Dedifferentiated amniotic fluid mesenchymal stem cell (primary cell): ENCODE results near the gene TMEM80.

Experiments used
- DNase-seq: peaks from one replicate; pipeline ENCODE4 v3.0.0-alpha.2; 2016; ENCODE audit errors: extremely low spot score

The TMEM80 gene

DNA sequence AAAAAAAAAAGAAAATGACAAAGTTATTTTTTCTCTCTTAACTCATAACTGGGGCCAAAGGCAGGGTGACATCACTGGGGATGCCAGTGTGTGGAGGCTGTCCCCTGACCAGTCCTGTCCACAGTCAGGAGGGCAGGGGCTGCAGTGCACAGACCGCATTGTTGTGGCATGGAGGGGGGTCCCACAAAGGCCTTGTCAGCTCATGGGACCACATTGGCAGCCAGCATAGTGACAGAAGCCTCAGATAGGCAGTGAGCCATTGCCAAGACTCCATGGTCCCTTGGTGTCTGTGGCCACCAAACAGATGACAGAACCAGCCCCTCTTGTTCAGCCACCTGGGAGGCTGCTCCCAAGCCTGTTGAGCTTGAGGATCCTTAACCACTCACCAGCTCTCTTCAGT is 4.1 kb downstream of the TMEM80 start:
- no peak for DNase-seq

DNA sequence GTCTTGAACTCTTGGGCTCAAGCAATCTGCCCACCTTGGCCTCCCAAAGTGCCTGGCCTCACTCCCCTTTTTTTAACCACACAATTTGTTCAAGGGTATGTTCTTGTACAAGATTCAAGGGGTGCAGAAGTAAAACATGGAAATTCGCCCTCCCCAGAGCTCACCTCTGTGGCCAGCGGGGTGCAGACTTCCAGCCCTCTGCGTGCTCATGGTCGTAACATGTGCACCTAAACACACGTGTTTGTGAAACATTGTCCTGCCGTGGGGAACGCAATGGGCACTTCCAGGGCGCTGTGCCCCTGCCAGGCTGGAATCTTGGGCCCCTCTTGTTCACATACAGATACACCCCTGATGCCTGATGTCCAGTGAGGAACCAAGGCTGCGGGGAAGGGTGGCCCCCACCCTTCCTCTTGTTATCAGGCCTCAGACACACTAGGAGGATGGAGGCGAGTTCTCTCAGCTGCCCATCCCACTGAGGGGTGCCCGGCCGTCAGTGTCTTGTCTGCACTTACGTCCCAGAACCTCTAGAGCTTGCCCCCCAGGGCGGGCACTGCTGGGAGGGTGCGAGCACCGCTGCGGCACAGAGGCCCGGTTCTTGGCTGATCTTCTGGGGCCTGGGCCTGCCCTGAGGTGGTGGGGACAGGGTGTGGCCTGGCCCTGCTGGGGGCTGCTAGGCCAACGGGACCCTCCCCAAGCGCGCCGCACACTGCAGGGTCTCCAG is 6.3 kb downstream of the TMEM80 start:
- no peak for DNase-seq

DNA sequence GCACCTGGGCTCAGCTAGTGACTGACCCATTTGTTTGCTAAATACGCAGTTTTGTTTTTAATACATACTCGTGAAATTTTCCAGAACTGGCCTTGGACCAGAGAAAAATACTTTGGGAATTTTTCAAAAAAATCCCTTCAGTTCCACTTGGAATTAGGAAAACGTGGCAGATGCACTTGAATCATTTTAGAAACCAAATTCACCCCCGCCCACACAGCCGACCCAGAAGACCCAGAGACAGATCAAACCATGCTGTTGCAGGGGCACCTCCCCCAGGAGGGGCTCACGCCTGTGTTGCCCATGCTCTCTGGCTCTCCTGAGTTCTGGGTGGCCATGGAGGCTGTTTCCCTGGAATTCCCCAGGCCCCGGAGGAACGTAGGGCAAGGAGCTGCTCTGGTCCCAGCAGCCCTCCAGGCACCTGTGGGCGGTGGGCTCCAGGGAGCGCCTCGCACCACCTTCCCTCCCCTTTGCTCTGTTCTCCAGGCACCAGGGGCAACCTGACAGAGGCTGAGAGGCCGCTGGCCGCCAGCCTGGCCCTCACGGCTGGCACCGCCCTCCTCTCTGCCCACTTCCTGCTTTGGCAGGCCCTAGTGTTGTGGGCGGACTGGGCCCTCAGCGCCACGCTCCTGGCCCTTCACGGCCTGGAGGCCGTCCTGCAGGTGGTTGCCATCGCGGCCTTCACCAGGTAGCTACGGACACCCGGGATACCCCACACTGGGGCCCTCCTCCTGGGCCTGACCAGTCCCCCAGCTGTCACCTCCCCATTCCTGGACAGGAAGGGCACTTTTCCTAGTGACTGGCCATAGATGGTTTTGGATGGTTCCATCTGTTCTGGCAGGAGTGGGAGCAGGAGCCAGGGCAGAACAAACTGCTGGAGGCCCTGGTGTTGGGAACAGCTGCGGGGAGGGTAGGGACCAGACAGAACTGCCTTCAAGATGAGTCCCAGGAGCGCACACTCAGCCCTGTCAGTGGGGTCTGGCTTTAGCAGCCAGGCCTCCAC is 7.1 kb downstream of the TMEM80 start:
- DNase-seq, result no peak

DNA sequence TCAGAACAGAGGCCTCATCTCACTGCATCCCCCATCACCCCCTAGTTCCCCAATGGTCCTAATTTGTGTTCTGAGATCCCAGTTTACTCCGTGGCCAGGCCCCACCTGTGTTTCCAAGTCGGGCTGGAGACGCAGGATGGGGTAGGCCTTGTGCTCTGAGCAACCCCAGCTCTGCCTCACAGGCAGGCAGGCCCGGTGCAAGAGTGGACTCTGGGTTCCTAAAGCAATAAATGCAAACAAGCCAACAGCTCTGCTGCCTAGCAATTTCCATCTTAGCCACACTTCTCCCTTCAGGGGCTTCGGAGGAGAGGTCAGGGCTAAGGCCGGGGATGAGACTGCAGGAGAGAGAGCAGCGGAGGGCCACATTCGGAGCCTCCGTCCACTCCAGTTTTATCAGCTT is 7.9 kb downstream of the TMEM80 start:
- no peak for DNase-seq

DNA sequence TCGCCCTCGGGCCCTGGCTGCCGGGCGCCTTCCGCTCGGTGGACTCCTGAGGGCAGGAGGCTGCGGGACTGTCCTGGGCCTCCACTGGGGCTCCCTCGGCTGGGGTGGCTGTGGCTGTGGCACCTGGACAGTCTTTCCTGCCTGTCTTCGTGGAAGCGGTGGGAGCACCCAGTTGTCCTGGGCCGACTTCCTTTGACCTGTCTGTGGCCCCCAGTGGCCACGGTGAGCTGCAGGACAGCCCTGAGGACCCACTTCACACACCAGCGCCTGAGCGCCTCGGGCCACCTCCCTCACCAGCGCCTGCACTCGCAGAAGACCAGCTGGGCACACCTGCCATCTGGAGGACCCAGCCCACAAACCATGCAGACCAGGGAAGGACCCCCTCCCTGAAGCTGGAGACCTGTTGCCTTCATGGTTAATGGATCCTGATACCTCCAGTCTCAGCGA is 8.6 kb downstream of the TMEM80 start:
- no peak for DNase-seq

DNA sequence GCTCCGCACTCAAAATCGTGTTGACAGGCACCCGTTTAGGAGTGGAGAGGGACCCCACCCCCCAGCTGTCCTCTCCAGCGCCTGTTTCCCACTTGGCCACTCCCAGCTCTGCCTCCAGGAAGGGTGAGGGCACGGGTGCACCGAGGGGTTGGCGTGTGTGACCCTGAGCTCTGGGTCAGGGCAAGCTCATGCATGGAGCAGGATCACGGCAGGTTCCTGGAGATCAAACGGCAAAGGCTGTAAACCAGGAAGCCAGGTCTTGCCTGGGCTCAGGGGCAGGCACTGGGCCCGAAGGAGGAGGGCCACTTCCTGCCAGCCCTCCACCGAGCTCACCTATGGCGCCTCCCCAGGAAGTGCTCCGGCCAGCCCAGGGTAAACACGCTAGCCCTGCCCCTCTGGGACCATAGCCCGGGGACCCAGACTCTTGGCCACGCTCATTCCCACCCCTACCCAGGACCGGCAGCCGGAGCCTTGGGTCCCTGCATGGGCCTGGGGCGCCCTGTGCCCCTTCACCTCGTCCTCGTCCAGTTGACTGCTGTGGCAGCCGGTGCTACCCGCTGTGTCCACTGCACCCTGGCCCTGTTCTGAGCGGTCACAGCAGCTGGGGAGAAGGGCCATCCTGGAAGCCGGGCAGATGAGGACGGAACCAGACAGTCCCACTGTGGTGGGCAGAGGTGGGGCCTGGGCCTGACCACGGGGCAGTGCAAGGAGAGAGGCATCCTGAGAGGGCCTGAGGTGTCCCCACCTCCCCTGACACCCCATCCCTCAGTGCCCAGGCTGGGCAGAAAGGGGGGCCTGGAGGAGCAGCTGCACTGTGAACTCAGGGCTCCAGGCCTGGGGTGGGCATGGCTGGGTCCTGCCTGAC is 9.4 kb downstream of the TMEM80 start:
- DNase-seq, result no peak

DNA sequence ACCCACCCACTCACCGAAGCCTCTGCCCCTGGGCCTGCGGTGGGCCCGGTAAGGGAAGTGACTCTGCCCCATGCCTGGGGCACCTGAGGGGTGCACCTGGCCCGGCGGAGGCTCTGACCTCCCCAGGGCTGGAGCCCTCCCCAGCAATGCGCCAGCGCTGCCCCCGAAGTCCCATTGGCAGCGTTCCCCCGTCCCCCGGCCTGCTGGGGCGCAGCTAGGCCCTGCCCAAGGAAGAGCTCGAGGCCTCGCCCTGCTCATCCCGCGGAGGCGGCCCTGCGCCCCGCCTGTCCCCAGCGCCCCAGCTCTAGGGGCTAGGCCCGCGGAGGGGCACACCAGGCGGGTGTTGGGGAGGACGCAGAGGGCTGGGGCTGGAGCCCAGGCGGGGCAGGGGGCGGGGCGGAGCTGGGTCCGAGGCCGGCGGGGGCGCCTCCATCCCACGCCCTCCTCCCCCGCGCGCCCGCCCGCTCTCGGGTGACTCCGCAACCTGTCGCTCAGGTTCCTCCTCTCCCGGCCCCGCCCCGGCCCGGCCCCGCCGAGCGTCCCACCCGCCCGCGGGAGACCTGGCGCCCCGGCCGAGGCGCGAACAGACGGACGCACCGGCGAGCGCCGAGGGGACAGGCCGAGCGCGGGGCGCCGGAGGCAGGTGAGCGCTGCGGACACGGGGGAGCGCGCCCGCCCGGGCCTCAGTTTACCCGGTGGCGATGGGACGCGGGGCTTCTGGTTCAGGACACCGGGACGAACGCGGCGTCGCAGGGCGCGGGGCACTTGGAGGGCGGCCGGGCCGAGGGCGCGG is 10.2 kb downstream of the TMEM80 start, which contains the start of gene EPS8L2:
Gene EPS8L2, plus strand, starts transcription at position 586 of the 793 bp plus-strand sequence. CDS start 3,177 bp downstream, outside the sequence.
- no peak for DNase-seq

DNA sequence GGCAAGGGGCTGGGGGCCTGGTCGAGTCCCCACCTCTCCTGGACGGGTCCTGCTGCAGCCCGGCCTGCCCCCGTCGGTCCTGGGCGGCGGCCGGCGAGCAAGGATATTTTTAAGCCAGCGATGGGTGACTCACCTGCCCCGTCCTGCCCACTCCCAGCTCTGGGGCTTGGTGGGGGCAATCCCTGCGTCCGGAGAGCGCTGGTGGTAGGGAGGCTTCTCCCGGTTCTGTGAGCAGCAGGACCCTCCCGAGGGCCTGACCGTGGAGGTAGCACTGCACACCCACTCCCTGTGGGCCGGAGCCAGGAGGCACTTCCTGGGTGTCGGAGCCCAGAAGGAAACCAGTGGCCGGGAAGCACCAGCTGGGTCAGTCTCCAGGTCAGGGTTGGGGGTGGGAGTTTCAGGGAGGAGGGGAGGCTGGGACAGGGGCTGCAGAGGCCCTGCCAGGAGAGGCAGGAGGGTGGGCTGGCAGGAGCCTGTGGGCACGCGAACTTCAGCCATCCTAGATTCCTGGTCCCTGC is 10.9 kb downstream of the TMEM80 start:
- DNase-seq, result peak; percentile 26

DNA sequence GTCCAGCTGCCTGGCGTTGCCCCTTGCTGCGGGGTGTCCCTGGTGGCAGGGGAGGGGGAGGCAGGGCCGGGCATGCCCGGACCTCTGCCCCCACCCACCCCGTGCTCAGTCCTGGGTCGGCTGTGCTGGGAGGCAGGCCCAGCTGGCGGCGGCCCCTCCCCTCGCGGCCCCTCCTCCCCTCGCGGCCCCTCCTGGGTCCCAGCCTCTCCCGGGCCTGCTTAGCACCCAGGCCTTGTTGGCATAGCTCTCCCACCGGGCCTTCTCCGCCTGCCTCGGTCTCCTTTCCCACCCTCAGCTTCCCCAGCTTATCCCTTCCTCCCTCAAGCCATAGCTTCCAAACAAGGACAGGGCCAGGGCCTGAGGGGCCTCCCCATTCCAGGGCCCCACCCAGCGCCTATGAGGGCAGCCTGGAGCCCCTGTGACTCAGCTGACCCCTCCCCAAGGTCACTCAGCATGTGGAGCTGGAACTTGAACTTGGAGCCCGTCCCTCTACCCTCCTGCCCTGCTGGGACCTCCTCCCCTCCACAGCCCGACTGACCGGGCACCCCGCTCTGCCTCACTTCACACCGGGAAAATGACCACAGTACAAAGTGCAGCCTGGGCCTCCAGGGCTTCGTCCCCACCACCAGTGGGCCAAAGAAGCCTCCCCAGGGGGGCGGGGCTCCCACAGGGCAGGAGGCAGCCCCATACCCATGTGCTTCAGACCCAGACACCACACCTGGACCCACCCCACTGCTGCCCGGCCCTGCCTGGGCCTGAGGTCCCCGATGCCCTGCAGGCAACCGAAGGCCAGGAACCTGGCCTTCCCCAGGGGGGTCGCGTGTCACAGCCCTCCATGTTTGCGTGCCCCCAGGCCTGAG is 11.6 kb downstream of the TMEM80 start:
- DNase-seq, result no peak

DNA sequence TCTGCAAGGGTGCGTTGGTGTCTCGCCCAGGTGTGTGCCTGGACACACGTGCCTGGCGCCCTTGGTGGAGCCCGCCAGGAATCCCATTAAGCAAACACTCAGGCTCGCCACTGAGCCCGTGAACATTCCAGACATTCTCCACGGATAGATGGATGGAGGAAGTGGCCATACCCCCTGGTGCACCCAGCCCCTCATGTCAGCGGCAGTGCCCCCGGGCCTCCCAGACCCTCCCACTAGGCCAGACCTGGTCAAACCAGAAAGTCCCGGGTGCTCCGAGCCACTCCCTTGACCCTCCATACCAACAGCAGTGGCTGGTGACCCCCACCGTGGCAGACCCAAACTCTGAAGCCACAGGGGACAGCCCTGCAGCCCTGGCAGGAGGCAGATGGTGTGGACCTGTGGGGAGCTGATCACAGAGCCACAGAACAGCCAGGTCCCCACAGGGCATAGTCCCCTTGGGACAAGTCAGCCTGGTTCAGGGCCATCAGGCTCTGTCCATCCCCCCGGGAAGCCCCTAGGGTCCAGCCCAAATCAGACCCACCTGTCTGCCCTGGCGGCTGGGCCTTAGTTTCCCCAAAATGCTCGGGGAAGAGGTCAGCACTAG is 12.3 kb downstream of the TMEM80 start:
- DNase-seq, result no peak

DNA sequence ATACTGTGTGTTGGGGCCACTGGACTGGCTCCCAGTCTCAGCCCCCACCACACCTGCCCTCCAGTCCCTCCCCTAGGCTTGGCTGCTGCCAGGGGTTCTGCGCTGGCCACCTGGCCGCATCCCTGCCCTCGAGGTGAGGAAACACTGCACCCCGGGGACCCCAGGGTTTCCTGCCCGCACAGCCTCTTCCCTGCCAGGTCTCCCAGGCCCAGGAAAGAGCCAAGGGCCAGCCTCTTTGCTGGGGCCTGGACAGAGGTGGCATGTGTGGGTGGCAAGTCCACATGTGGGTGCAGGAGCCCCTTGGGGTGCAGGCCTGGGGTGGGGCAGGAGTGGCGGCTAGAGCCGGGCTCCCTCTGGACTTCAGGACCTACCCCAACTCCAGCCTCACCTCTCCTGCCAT is 12.9 kb downstream of the TMEM80 start:
- DNase-seq, result no peak

DNA sequence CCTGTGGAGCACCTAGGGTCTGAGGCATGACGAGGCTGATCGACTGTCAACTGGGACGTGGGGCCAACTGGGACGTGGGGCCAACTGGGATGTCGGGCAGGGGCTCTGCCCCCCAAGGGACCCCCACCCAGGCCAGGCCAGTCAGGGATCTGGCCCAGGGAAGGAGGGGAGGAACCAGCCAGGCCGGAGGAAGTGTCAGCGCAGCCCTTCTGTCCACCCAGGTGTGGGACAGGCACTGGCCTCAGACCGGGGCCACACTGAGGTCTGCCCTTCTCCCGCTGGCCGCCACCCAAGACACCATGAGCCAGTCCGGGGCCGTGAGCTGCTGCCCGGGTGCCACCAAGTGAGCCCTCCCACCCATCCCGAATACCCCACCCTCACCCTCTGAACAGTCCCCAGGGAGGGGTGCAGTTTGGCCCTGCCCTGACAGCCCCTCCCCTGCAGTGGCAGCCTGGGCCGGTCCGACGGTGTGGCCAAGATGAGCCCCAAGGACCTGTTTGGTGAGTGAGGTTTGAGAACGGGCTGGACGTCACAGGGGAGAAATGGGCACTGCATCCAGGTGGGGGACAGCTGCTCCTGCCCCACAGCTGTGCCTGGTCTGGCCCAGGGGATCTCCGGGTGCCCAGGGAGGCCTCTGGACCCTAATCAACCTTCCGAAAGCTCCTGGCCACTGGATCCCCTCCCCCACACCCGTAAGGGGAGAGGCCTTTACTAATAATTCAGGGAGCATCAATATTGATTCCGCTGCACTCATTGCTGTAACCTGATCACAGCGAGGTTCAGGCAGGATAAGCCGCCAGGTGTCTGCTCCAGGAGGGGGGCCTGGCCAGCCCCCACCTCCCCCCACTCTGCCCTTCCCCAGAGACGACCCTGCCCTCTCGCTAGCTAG is 13.7 kb downstream of the TMEM80 start:
- no peak for DNase-seq

DNA sequence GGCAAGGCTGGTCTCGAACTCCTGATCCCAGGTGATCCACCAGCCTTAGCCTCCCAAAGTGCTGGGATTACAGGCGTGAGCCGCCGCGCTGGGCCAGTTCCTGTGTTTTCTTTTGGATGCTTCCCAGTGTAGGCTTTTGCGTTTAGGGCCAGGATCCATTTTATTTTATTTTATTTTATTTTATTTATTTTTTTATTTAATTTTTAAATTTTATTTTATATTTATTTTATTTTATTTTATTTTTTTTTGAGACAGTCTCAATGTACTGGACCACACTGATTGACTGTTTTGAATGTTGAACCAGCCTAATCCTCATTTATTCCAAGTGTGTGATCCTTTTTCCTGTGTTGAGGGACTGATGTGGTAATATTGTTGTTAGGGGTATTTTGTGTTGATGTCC is 18.8 kb downstream of the TMEM80 start:
- no peak for DNase-seq

DNA sequence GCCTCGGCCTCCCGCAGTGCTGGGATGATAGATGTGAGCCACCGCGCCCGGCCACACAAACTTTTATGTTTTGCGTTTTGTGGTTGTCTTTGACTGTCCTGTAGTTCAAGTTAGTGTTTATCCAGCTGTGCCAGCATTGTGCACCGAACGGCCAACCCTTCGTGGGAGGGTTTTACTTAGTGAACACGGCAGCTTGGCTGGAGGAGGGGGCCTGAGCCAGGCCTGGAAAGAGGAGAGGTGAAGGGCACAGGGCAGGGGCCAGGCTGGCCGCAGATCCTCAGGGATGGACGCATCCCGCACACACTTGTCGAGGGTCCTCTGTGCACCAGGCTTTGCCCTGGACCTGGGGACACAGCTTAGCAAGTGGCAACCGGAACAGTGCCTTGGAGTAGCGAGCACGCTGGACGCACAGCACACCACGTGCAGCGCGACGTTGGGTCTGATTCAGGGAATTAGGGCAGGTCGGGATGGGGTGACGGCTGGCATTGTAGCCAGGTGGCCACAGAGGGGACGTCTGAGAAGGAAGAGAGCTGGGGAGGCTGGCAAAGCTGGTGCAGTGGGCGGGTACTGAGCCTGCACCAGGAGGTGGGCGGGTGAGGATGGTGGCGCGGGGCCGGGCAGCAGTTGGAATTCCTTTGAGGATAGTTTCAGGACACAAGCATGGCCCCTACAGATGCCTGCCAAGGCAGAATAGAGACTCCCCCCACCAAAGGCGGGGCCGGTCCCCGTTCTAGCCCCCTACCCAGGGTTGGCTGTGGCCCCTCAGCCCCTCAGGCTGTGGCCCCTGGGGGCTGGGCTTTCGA is 23.8 kb downstream of the TMEM80 start:
- no peak for DNase-seq

DNA sequence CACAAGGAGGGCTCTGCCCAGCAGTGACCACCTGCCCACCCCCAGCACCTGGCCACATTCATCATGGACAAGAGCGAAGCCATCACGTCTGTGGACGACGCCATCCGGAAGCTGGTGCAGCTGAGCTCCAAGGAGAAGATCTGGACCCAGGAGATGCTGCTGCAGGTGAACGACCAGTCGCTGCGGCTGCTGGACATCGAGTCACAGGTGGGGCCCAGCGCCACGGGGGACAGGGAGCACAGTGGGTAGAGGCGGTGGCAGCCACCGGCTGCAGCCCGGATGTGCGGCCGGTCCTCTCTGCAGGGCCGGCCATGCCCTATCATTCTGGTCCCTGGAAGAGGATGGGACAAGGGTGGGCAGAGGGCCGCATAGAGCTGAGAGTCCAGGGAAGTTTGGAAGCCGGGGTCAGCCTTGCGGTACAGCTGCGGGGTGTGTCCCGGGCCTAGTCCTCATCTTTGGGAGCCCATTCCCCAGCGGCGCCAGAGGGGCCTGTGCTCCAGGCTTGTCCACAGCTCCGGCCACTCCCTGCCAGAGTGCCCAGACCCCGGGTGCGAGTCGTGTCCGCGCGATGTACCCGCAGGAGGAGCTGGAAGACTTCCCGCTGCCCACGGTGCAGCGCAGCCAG is 24.5 kb downstream of the TMEM80 start:
- no peak for DNase-seq

DNA sequence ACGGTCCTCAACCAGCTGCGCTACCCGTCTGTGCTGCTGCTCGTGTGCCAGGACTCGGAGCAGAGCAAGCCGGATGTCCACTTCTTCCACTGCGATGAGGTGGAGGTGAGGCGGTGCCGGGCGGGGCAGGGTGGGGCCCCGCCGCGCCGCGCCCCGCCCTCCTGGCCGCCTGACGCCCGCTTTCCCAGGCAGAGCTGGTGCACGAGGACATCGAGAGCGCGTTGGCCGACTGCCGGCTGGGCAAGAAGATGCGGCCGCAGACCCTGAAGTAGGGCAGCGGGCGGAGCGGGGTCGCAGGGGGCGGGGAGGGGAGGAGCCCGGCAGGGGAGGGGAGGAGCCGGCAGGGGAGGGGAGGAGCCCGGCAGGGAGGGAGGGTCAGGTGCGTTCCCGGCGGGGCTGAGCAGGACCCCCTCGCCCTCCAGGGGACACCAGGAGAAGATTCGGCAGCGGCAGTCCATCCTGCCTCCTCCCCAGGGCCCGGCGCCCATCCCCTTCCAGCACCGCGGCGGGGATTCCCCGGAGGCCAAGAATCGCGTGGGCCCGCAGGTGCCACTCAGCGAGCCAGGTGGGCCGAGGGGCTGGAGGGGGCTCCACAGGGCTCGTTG is 25.1 kb downstream of the TMEM80 start:
- DNase-seq, result no peak
